BLaER1 treated with 17β-estradiol and CSF1 and Interleukin-3, amounts not matched to agents 10 nM and 100 nM (cell line): ENCODE results near the gene FAM163B.
"Not testable (repeated sequence)": the region's sequence is repeated elsewhere in the genome, so short reads cannot be mapped to it uniquely, and the experiment has no call there.

Source experiments
- H3K27ac ChIP-seq, 11 experiments: shearing (Covaris generic); formaldehyde crosslinking; 2 replicates each; pipeline ENCODE4 v1.8.1; 2022
- H3K27me3 ChIP-seq, 11 experiments: shearing (Covaris generic); formaldehyde crosslinking; 2 replicates each; pipeline ENCODE4 v1.8.1; 2022
- H3K36me3 ChIP-seq, 11 experiments: shearing (Covaris generic); formaldehyde crosslinking; 2 replicates each; pipeline ENCODE4 v1.8.1; 2022
- H3K4me1 ChIP-seq, 10 experiments: shearing (Covaris generic); formaldehyde crosslinking; 2 replicates each; pipeline ENCODE4 v1.8.1; 2022
- H3K4me2 ChIP-seq, 11 experiments: shearing (Covaris generic); formaldehyde crosslinking; 2 replicates each; pipeline ENCODE4 v1.8.1; 2022
- H3K4me3 ChIP-seq, 10 experiments: shearing (Covaris generic); formaldehyde crosslinking; 2 replicates each; pipeline ENCODE4 v1.8.1; 2022
- H3K9ac ChIP-seq, 11 experiments: shearing (Covaris generic); formaldehyde crosslinking; 2 replicates each; pipeline ENCODE4 v1.8.1; 2022
- H3K9me3 ChIP-seq, 11 experiments: shearing (Covaris generic); formaldehyde crosslinking; replicated peaks in 1 of 11; 2 replicates each; pipeline ENCODE4 v1.8.1; 2022
- H4K20me1 ChIP-seq, 11 experiments: shearing (Covaris generic); formaldehyde crosslinking; 2 replicates each; pipeline ENCODE4 v1.8.1; 2022
- Cebpa-rat ChIP-seq, 11 experiments: shearing (Covaris generic); IDR thresholded peaks; 2 replicates each; pipeline ENCODE4 v1.8.1; 2022

FAM163B gene

GRCh38 chr9:133566382-133566781 lies 42.8 kb downstream of the FAM163B start:
- no peak for TF ChIP-seq Cebpa-rat (IDR thresholded peaks at IDR 0.05)
- no peak overlapping the region for H3K27ac ChIP-seq
- H3K27me3 ChIP-seq: peaks cover 0 to 35% (median 8%) of the 10 kb centered on the region in 11 experiments; a peak in 15 of 22 replicates

GRCh38 chr9:133564451-133565116 lies 44.6 kb downstream of the FAM163B start:
- Histone ChIP-seq H3K36me3 (no peaks in the 10 kb centered on the region), H3K9ac (0 out of 22 replicates have a peak overlapping the region, but pooled peaks of 1 of the 11 experiments have one; percentile 8), H3K27ac (peak overlapping the region in 2 of 11 experiments; percentile 13 to 25; a peak in 2 of 22 replicates), H3K4me3 (no peak overlapping the region), H4K20me1 (peaks cover 0 to 11% (median 0%) of the 10 kb centered on the region in 11 experiments; a peak in 1 of 22 replicates), H3K9me3 (no peaks in the 10 kb centered on the region), H3K4me1 (peaks cover 35 to 84% (median 59%) of the 10 kb centered on the region in 10 experiments), H3K4me2 (peak overlapping the region in 2 of 11 experiments; percentile 13 to 26; a peak in 3 of 22 replicates), H3K27me3 (peaks cover 0 to 25% (median 8%) of the 10 kb centered on the region in 11 experiments; a peak in 15 of 22 replicates)
- no peak for TF ChIP-seq Cebpa-rat (IDR thresholded peaks at IDR 0.05)

More at GRCh38 chr9:133566382-133566781, 42.8 kb downstream of the FAM163B start:
- Histone ChIP-seq H3K4me1 (peaks cover 20 to 81% (median 51%) of the 10 kb centered on the region in 10 experiments), H3K9ac (no peak overlapping the region), H3K4me2 (0 out of 22 replicates have a peak overlapping the region, but pooled peaks of 1 of the 11 experiments have one; percentile 6), H3K9me3 (no peaks in the 10 kb centered on the region), H3K4me3 (no peak overlapping the region), H3K36me3 (no peaks in the 10 kb centered on the region), H4K20me1 (peaks cover 0 to 23% (median 0%) of the 10 kb centered on the region in 11 experiments; a peak in 3 of 22 replicates)

GRCh38 chr9:133563814-133564213 lies 45.4 kb downstream of the FAM163B start:
- peak overlapping the region in 3 of 11 experiments; percentile 64 to 71 (median 65); a peak in 4 of 22 replicates for H3K27ac ChIP-seq
- peaks cover 0 to 11% (median 0%) of the 10 kb centered on the region in 11 experiments; a peak in 1 of 22 replicates for H4K20me1 ChIP-seq
- not testable (repeated sequence) for H3K4me3 ChIP-seq, H3K36me3 ChIP-seq, H3K9me3 ChIP-seq
- peaks cover 43 to 84% (median 64%) of the 10 kb centered on the region in 10 experiments for H3K4me1 ChIP-seq
- H3K4me2 ChIP-seq: peak overlapping the region in 9 of 11 experiments; percentile 70 to 98 (median 86); a peak in 14 of 22 replicates
- H3K9ac ChIP-seq: 0 out of 22 replicates have a peak overlapping the region, but pooled peaks of 1 of the 11 experiments have one; percentile 47
- peaks cover 0 to 17% (median 8%) of the 10 kb centered on the region in 11 experiments; a peak in 15 of 22 replicates for H3K27me3 ChIP-seq

- Histone ChIP-seq H3K4me2 (peak overlapping the region; percentile 70 to 98 (median 86)), H3K27me3 (peaks cover 0 to 14% (median 8%) of the 10 kb centered on the region in 11 experiments; a peak in 15 of 22 replicates), H3K36me3 (no peaks in the 10 kb centered on the region), H3K27ac (peak overlapping the region in 5 of 11 experiments; percentile 22 to 71 (median 64); a peak in 9 of 22 replicates), H4K20me1 (peaks cover 0 to 11% (median 0%) of the 10 kb centered on the region in 11 experiments; a peak in 1 of 22 replicates), H3K9me3 (no peaks in the 10 kb centered on the region), H3K9ac (peak overlapping the region in 4 of 11 experiments; percentile 47 to 61 (median 50); a peak in 6 of 22 replicates), H3K4me3 (no peak overlapping the region), H3K4me1 (peaks cover 48 to 81% (median 63%) of the 10 kb centered on the region in 10 experiments)
- no peak for TF ChIP-seq Cebpa-rat (IDR thresholded peaks at IDR 0.05)
These were observed 45.8 kb downstream of the FAM163B start for GRCh38 chr9:133563291-133563796.

GRCh38 chr9:133562611-133563290 lies 46.4 kb downstream of the FAM163B start:
- Histone ChIP-seq H3K27ac (peak overlapping the region in 5 of 11 experiments; percentile 22 to 71 (median 64); a peak in 8 of 22 replicates), H3K27me3 (peaks cover 0 to 8% (median 2%) of the 10 kb centered on the region in 11 experiments; a peak in 13 of 22 replicates), H4K20me1 (peaks cover 0 to 5% (median 0%) of the 10 kb centered on the region in 11 experiments; a peak in 1 of 22 replicates), H3K9me3 (no peaks in the 10 kb centered on the region), H3K4me1 (peaks cover 54 to 81% (median 63%) of the 10 kb centered on the region in 10 experiments), H3K9ac (peak overlapping the region in 4 of 11 experiments; percentile 47 to 61 (median 50); a peak in 7 of 22 replicates), H3K4me3 (no peak overlapping the region), H3K36me3 (no peaks in the 10 kb centered on the region), H3K4me2 (peak overlapping the region; percentile 70 to 98 (median 86))
- no peak for TF ChIP-seq Cebpa-rat (IDR thresholded peaks at IDR 0.05)

- no peaks in the 10 kb centered on the region for H3K9me3 ChIP-seq
- no peak for TF ChIP-seq Cebpa-rat (IDR thresholded peaks at IDR 0.05)
- peaks cover 0 to 9% (median 0%) of the 10 kb centered on the region in 11 experiments; a peak in 4 of 22 replicates for H3K27me3 ChIP-seq
- H3K4me1 ChIP-seq: peaks cover 60 to 82% (median 64%) of the 10 kb centered on the region in 10 experiments
- peak overlapping the region; percentile 39 to 98 (median 88); a peak in 20 of 22 replicates for H3K4me2 ChIP-seq
- H3K36me3 ChIP-seq: no peaks in the 10 kb centered on the region
- peak overlapping the region in 9 of 11 experiments; percentile 48 to 98 (median 89); a peak in 15 of 22 replicates for H3K27ac ChIP-seq
- no peak overlapping the region for H3K4me3 ChIP-seq
- peak overlapping the region in 4 of 11 experiments; percentile 36 to 88 (median 70); a peak in 8 of 22 replicates for H3K9ac ChIP-seq
- no peaks in the 10 kb centered on the region; a peak in 1 of 22 replicates for H4K20me1 ChIP-seq
These were observed 47.1 kb downstream of the FAM163B start for GRCh38 chr9:133561976-133562554.

- H4K20me1 ChIP-seq: no peaks in the 10 kb centered on the region; a peak in 1 of 22 replicates
- H3K27me3 ChIP-seq: peaks cover 0 to 20% (median 0%) of the 10 kb centered on the region in 11 experiments; a peak in 4 of 22 replicates
- peak overlapping the region; percentile 39 to 98 (median 88) for H3K4me2 ChIP-seq
- H3K27ac ChIP-seq: peak overlapping the region in 9 of 11 experiments; percentile 48 to 98 (median 89); a peak in 18 of 22 replicates
- peaks cover 71 to 88% (median 74%) of the 10 kb centered on the region in 10 experiments for H3K4me1 ChIP-seq
- H3K36me3 ChIP-seq: no peaks in the 10 kb centered on the region
- peak overlapping the region in 6 of 11 experiments; percentile 17 to 88 (median 46); a peak in 9 of 22 replicates for H3K9ac ChIP-seq
- no peaks in the 10 kb centered on the region for H3K9me3 ChIP-seq
- TF ChIP-seq Cebpa-rat (IDR thresholded peaks at IDR 0.05): no peak
- no peak overlapping the region for H3K4me3 ChIP-seq
These were observed 48.2 kb downstream of the FAM163B start for GRCh38 chr9:133560944-133561343.

- Histone ChIP-seq H4K20me1 (no peaks in the 10 kb centered on the region; a peak in 1 of 22 replicates), H3K27me3 (peaks cover 0 to 22% (median 0%) of the 10 kb centered on the region in 11 experiments; a peak in 4 of 22 replicates), H3K4me2 (peak overlapping the region; percentile 82 to 98 (median 89); a peak in 20 of 22 replicates), H3K4me3 (no peak overlapping the region), H3K36me3 (no peaks in the 10 kb centered on the region), H3K9ac (peak overlapping the region in 5 of 11 experiments; percentile 18 to 88 (median 85); a peak in 8 of 22 replicates), H3K4me1 (peaks cover 75 to 89% (median 80%) of the 10 kb centered on the region in 10 experiments), H3K9me3 (no peaks in the 10 kb centered on the region), H3K27ac (peak overlapping the region in 8 of 11 experiments; percentile 83 to 98 (median 92); a peak in 16 of 22 replicates)
- TF ChIP-seq Cebpa-rat (IDR thresholded peaks at IDR 0.05): no peak
These were observed 48.9 kb downstream of the FAM163B start for GRCh38 chr9:133560311-133560710.
